Heart right ventricle (tissue), 16 donors: ENCODE results near the gene CNNM2. TPM values are rescaled to one million over a fixed set of nuclear protein-coding genes. Genes with fewer than 3 reads are reported as not detected.

Experiments used
- ATAC-seq, 8 donors: fragments of 200-7000 bp; cut with Tn5 transposase; one replicate each; pipeline ENCODE4 v1.9.1; 2020; ENCODE audit warnings: mild to moderate bottlenecking in 8 of 8, moderate library complexity in 8 of 8, moderate number of reproducible peaks in 1 of 8
- DNase-seq, 2 donors: peaks; one replicate each; pipeline ENCODE4 v3.0.0-alpha.2; 2020
- H3K27ac ChIP-seq, 10 donors: fragments of 200-600 bp; sonication (generic) in 2 of 10; one replicate each; pipeline versions ENCODE4 v1.5.0 to v1.8.0; 2020 to 2022; ENCODE audit warnings: mild to moderate bottlenecking in 3 of 10
- H3K27me3 ChIP-seq, 7 donors: fragments of 200-600 bp; one replicate each; pipeline ENCODE4 v1.8.0; 2021 to 2022; ENCODE audit warnings: mild to moderate bottlenecking in 2 of 7
- H3K36me3 ChIP-seq, 9 donors: fragments of 200-600 bp; sonication (generic) in 1 of 9; one replicate each; pipeline versions ENCODE4 v1.5.0 to v1.8.0; 2020 to 2022; ENCODE audit warnings: mild to moderate bottlenecking in 2 of 9
- H3K4me1 ChIP-seq, 9 donors: fragments of 200-600 bp; sonication (generic) in 1 of 9; one replicate each; pipeline versions ENCODE4 v1.5.0 to v1.8.0; 2020 to 2022; ENCODE audit warnings: mild to moderate bottlenecking in 4 of 9
- H3K4me3 ChIP-seq, 10 donors: fragments of 200-600 bp; sonication (generic) in 2 of 10; one replicate each; pipeline versions ENCODE4 v1.5.0 to v1.8.0; 2020 to 2022; ENCODE audit warnings: mild to moderate bottlenecking in 7 of 10, moderate library complexity in 2 of 10
- H3K9me3 ChIP-seq, 11 donors: fragments of 200-600 bp in 10 of 11; sonication (generic) in 2 of 11; one replicate each; pipeline versions ENCODE4 v1.5.0 to v1.8.0; 2013 to 2022; ENCODE audit warnings: mild to moderate bottlenecking in 2 of 11, control low read depth in 1 of 11, moderate library complexity in 1 of 11
- WGBS, 2 donors: extraction: QIAGEN DNeasy Blood & Tissue Kit; methylation state at CpG; one replicate each; pipeline ENCODE4 v1.1.7; 2013; ENCODE audit warnings: inconsistent platforms in 1 of 2; 5-methylcytosine and 5-hydroxymethylcytosine counted together
- intact Hi-C, 10 donors: fragments of 100-400 bp; cut with DNase I; formaldehyde crosslinking; loops; one replicate each; pipeline versions ENCODE4 v1.11.1 to v1.14.2; 2022
- polyA plus RNA-seq, 2 donors: library from polyadenylated mRNA; stranded (reverse); fragments of 200-250 nt; gene quantifications; one replicate each; pipeline ENCODE4 v1.2.3, GENCODE V29; 2013
- total RNA-seq, 10 donors: library from RNA; stranded (reverse); fragmentation: NEBNext Ultra II Directional in 3 of 10; extraction: Animal tissue kit (Norgen Biotek cat#: 25700) in 3 of 10; gene quantifications; one replicate each; pipeline versions ENCODE4 v1.2.1 to v1.2.4, GENCODE V29; 2021 to 2023
- TF ChIP-seq, protein P1 (sequence below), 9 donors: fragments of 200-600 bp; sonication (generic) in 2 of 9; IDR thresholded peaks; one replicate each; pipeline versions ENCODE4 v1.5.0 to v1.8.0; 2021 to 2022; ENCODE audit warnings: antibody characterized with exemption in 9 of 9, mild to moderate bottlenecking in 5 of 9, moderate library complexity in 1 of 9
- donor health status: Arrhythmogenic right ventricular cardiomyopathy.
- donor health status: ischemic (EF 13 %, LVEDD 7.1; RV severe dilation, severe dysfunction).
- donor health status: healthy with polysubstance abuse.
- donor health status: DM: no; HTN: yes; CAD: no.
- donor health status: DM: no; HTN: no; CAD: no.
- donor health status: ischemic (EF 25% LVEDD 6.9; RV normal size, moderate dysfunction).
- donor health status: ischemic (EF 25% LVEDD 5.7; RV mildly dilated, moderate dysfunction).
- donor health status: healthy.
- donor health status: DM: yes; HTN: yes; CAD: no.
- donor health status: Ischemic cardiomyopathy.
- donor health status: ischemic (EF 35%, LVEDD 5.7; RV mildly dilated, moderate dysfunction).
- donor health status: nonischemic (EF 11% LVEDD 7.7; RV severe dilation, severe dysfunction).
- donor health status: DM: yes; HTN: yes; CAD: no.
- donor health status: PGD.
- donor health status: ischemic (EF 29% LVEDD 5.4; RV normal size, mild dysfunction).
- donor health status: nonischemic (EF 23%, LVEDD 6.1; RV moderate dilation, normal function).

Gene CNNM2
- total and polyA plus RNA-seq, 12 donors = 1.3 to 5.3 (median 3.9) TPM

DNA sequence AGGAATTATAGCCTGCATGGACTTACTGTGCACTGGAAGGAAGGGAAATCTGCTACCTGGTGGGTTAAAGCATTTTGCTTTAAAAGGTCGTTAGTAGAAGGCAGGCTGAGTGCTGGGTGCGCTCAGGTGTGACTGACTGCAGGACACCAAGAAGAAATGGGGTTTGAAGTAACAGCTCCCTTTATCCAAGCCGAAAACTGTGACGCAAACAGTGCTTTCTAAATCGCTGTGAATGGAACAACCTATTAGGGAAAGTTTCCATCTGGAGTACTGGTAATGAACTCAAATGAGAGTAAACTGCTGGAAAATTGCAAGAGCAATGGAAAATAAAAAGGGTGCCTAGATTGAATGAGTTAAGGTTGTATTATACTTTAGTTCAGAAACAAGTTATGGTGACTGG, 95.3 kb downstream of the CNNM2 start:
- H3K36me3 ChIP-seq = no peaks in the 10 kb centered on the region
- H3K27ac ChIP-seq = no peak overlapping the region
- TF ChIP-seq, protein P1, sequence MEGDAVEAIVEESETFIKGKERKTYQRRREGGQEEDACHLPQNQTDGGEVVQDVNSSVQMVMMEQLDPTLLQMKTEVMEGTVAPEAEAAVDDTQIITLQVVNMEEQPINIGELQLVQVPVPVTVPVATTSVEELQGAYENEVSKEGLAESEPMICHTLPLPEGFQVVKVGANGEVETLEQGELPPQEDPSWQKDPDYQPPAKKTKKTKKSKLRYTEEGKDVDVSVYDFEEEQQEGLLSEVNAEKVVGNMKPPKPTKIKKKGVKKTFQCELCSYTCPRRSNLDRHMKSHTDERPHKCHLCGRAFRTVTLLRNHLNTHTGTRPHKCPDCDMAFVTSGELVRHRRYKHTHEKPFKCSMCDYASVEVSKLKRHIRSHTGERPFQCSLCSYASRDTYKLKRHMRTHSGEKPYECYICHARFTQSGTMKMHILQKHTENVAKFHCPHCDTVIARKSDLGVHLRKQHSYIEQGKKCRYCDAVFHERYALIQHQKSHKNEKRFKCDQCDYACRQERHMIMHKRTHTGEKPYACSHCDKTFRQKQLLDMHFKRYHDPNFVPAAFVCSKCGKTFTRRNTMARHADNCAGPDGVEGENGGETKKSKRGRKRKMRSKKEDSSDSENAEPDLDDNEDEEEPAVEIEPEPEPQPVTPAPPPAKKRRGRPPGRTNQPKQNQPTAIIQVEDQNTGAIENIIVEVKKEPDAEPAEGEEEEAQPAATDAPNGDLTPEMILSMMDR (IDR thresholded peaks at IDR 0.05) = no peak
- DNase-seq = no peak
- H3K9me3 ChIP-seq = no peaks in the 10 kb centered on the region
- intact Hi-C loops = no loop called here
- no peaks in the 10 kb centered on the region for H3K27me3 ChIP-seq
- H3K4me3 ChIP-seq = no peak overlapping the region
- ATAC-seq = no peak
- 83 to 89% methylated on average over 5 of the region's 5 CpGs for WGBS, 2 donors
- H3K4me1 ChIP-seq = no peaks in the 10 kb centered on the region

DNA sequence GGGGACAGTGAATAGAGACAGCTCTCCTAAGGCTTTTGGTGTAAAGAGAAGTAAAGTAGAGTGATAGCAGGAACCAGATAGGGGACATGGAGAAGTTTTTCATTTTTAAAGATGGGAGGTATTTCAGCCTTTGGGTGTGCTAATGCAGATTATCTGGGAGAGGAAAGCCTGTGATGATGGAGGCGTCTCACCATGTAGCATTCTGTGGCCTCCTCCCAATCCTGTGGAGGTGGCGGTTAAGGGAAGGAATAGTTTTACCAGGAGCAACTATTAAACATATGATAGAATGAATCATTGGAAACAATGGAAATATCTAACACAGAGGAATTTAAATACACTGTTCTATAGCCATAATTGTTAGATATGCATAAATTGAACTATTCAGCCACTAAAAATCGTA, 101.3 kb downstream of the CNNM2 start:
- Histone ChIP-seq H3K27ac (no peak overlapping the region), H3K4me1 (no peaks in the 10 kb centered on the region), H3K36me3 (no peaks in the 10 kb centered on the region), H3K4me3 (no peak overlapping the region), H3K9me3 (no peaks in the 10 kb centered on the region), H3K27me3 (no peaks in the 10 kb centered on the region)
- DNase-seq (no peak), ATAC-seq (no peak)
- intact Hi-C loops = no loop called here
- 96% methylated on average over 3 of the region's 3 CpGs for WGBS, 2 donors
- TF ChIP-seq, protein P1 (IDR thresholded peaks at IDR 0.05) = no peak

DNA sequence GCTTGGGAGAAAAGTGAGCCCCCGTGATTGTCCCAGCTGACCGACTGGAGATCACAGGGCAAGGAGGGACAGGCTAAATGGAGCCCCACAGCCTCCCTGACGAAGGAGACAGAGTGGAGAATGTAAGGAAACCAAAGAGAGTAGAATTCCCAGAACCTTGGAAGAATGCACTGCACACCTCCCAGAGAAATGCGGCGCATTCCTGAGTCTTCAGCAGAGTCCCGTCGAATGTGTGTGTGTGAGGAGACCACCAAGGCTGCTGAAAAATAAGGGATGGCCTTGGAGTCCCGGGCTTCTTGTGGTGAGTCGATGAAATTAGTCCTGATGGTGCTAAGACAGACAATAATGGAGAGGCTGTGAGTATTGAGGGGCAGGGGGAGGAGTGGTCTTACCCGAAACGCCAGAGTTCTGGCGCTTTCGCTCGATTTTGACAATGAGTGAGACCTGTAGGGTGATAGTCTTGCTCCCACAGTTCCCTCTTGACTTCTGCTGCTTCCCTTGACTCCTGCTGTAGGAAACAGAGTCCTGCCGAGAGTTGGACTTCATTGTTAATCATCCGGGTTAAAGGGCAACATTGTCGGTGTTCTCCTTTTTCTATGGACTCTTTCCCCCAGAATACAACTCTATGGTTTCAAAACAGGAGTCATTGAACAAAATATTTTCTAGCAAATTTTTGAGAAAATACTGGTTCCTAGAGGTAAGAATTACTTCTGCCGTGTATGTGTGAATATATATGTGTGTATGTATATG, 103.2 kb downstream of the CNNM2 start:
- TF ChIP-seq, protein P1 (IDR thresholded peaks at IDR 0.05) = no peak
- Histone ChIP-seq H3K27ac (no peak overlapping the region), H3K36me3 (no peaks in the 10 kb centered on the region), H3K27me3 (no peaks in the 10 kb centered on the region), H3K9me3 (no peaks in the 10 kb centered on the region), H3K4me1 (no peaks in the 10 kb centered on the region), H3K4me3 (no peak overlapping the region)
- intact Hi-C loops = no loop called here
- ATAC-seq = no peak
- 89 to 90% methylated on average over 18 of the region's 18 CpGs for WGBS, 2 donors
- no peak for DNase-seq

DNA sequence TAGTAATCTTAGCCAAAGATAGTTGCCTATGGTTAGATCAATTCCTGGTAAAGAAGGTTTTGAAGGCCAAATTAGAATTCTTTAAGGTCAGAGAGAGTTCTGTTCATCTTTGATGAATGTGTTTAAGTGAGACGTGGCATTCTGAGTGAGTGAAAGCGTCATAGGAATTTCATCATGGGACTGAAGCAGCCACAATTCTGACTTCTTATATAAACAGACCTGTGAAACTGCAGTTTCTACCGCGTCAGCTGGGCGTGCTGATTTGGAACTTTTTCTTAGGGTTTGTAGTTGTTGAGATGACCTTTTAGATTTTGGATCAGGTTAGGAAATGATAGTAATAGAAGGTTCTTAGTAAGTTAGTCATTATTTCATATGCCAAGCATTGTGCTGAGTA, 103.8 kb downstream of the CNNM2 start:
- no peaks in the 10 kb centered on the region for H3K27me3 ChIP-seq
- H3K27ac ChIP-seq = no peak overlapping the region
- H3K36me3 ChIP-seq = no peaks in the 10 kb centered on the region
- H3K4me1 ChIP-seq = no peaks in the 10 kb centered on the region
- no peak for DNase-seq
- TF ChIP-seq, protein P1 (IDR thresholded peaks at IDR 0.05) = no peak
- H3K4me3 ChIP-seq = no peak overlapping the region
- no peaks in the 10 kb centered on the region for H3K9me3 ChIP-seq
- WGBS, 2 donors = 71 to 83% methylated on average over 5 of the region's 5 CpGs
- ATAC-seq = no peak
- intact Hi-C loops = no loop called here
